GM23248 (cell line): Measurements from ENCODE around the gene KLHL3. TPM values are rescaled to one million over a fixed set of nuclear protein-coding genes. Genes with fewer than 3 reads are reported as not detected.

Experiments
- DNase-seq: peaks from one replicate; pipeline ENCODE4 v3.0.0-alpha.2; 2015
- H2AFZ ChIP-seq: fragments of 200-600 bp; sonication (generic); 2 replicates; pipeline ENCODE4 v1.6.1; 2016; ENCODE audit warnings: antibody characterized with exemption
- H3F3A ChIP-seq: fragments of 200-600 bp; sonication (generic); 2 replicates; pipeline ENCODE4 v1.6.1; 2016; ENCODE audit warnings: mild to moderate bottlenecking, antibody characterized with exemption, mixed run types; ENCODE audit not compliant: insufficient read depth
- H3K27ac ChIP-seq: fragments of 200-600 bp; sonication (generic); 2 replicates; pipeline ENCODE4 v1.5.1; 2016; ENCODE audit warnings: mild to moderate bottlenecking
- H3K27me3 ChIP-seq: fragments of 200-600 bp; sonication (generic); replicated peaks from 2 replicates; pipeline ENCODE4 v1.6.1; 2016; ENCODE audit warnings: mild to moderate bottlenecking; ENCODE audit not compliant: insufficient read depth
- H3K36me3 ChIP-seq: fragments of 200-600 bp; sonication (generic); 2 replicates; pipeline ENCODE4 v1.6.1; 2016; ENCODE audit warnings: low read depth, mild to moderate bottlenecking
- H3K4me1 ChIP-seq: fragments of 200-600 bp; sonication (generic); 2 replicates; pipeline ENCODE4 v1.6.1; 2016; ENCODE audit warnings: mild to moderate bottlenecking; ENCODE audit not compliant: insufficient read depth
- H3K4me2 ChIP-seq: fragments of 200-600 bp; sonication (generic); one replicate; pipeline ENCODE4 v1.6.1; 2016; ENCODE audit warnings: mild to moderate bottlenecking; ENCODE audit not compliant: unreplicated experiment
- H3K4me3 ChIP-seq: fragments of 200-600 bp; sonication (generic); 2 replicates; pipeline ENCODE4 v1.5.1; 2016; ENCODE audit warnings: mild to moderate bottlenecking
- H3K79me2 ChIP-seq: fragments of 200-600 bp; sonication (generic); 2 replicates; pipeline ENCODE4 v1.6.1; 2016; ENCODE audit warnings: mild to moderate bottlenecking; ENCODE audit not compliant: insufficient read depth
- H3K9ac ChIP-seq: fragments of 200-600 bp; sonication (generic); 2 replicates; pipeline ENCODE4 v1.6.1; 2016; ENCODE audit warnings: mild to moderate bottlenecking
- H3K9me2 ChIP-seq: fragments of 200-600 bp; sonication (generic); 2 replicates; pipeline ENCODE4 v1.6.1; 2016; ENCODE audit warnings: mixed run types, mild to moderate bottlenecking, moderate library complexity; ENCODE audit not compliant: insufficient read depth
- H3K9me3 ChIP-seq: fragments of 200-600 bp; sonication (generic); one replicate; pipeline ENCODE4 v1.6.1; 2017; ENCODE audit warnings: low read depth
- H4K20me1 ChIP-seq: fragments of 200-600 bp; sonication (generic); 2 replicates; pipeline ENCODE4 v1.6.0; 2016; ENCODE audit not compliant: insufficient read depth
- EZH2 ChIP-seq: fragments of 200-600 bp; sonication (generic); IDR thresholded peaks from 2 replicates; pipeline ENCODE4 v1.6.1; 2018; ENCODE audit warnings: antibody characterized with exemption, mild to moderate bottlenecking; ENCODE audit not compliant: insufficient read depth, poor library complexity, severe bottlenecking
- EZH2phosphoT487 ChIP-seq: fragments of 200-600 bp; sonication (generic); IDR thresholded peaks from 2 replicates; pipeline ENCODE4 v1.6.1; 2018; ENCODE audit warnings: antibody characterized with exemption, moderate library complexity, mild to moderate bottlenecking, low read depth; ENCODE audit not compliant: insufficient read depth
- WGBS, 2 experiments: methylation state at CpG; one replicate each; pipeline ENCODE4 v1.1.6; 2015 to 2017; ENCODE audit warnings: low lambda C conversion rate in 2 of 2, low coverage in 1 of 2; ENCODE audit errors: missing lambda C conversion rate in 2 of 2; 5-methylcytosine and 5-hydroxymethylcytosine counted together
- in situ Hi-C: fragments of 300-500 bp; cut with MboI; formaldehyde crosslinking; loops from 2 replicates; pipeline ENCODE4 v1.15.0; 2020
- polyA plus RNA-seq: library from polyadenylated mRNA; unstranded; fragments of >200 nt; fragmentation: Nextera tagmentation; extraction: Ambion mirVana; gene quantifications from 2 replicates; pipeline ENCODE4 v1.2.1, GENCODE V29; 2016
- total RNA-seq: library from RNA; depleted of rRNA; stranded (reverse); fragments of >200 nt; shearing (Covaris generic); gene quantifications from 2 replicates; pipeline ENCODE4 v1.2.3, GENCODE V29; 2014

KLHL3 gene
- total and polyA plus RNA-seq, 2 experiments from 2014 or later = 1.1 to 1.3 TPM

GRCh38 chr5:137727623-137728022 lies 8.3 kb downstream of the KLHL3 start:
- no peaks in the 10 kb centered on the region for H3K27me3 ChIP-seq
- H4K20me1 ChIP-seq = no peaks in the 10 kb centered on the region
- WGBS, 2 experiments = 53 to 65% methylated on average over 2 of the region's 2 CpGs
- TF ChIP-seq EZH2 (no peak), EZH2phosphoT487 (no peak)
- no peak overlapping the region for H3K9ac ChIP-seq
- H3K79me2 ChIP-seq = no peaks in the 10 kb centered on the region
- H3K4me2 ChIP-seq = no peak overlapping the region
- peaks cover 20% of the 10 kb centered on the region for H3F3A ChIP-seq
- in situ Hi-C loops = loop anchor here (25.0 kb wide), 2 partner anchors 90 to 390 kb away; no protein-coding TSS in a partner anchor
- no peak overlapping the region for H2AFZ ChIP-seq
- no peak overlapping the region for H3K4me3 ChIP-seq
- H3K4me1 ChIP-seq = peaks cover 18% of the 10 kb centered on the region
- no peaks in the 10 kb centered on the region for H3K9me2 ChIP-seq
- no peak overlapping the region for H3K27ac ChIP-seq
- DNase-seq = no peak
- H3K9me3 ChIP-seq = peaks cover 3% of the 10 kb centered on the region
- no peaks in the 10 kb centered on the region for H3K36me3 ChIP-seq

GRCh38 chr5:137724251-137724650 lies 11.6 kb downstream of the KLHL3 start:
- DNase-seq = no peak
- in situ Hi-C loops = no loop called here
- Histone ChIP-seq H3K36me3 (no peaks in the 10 kb centered on the region), H3K9me3 (peaks cover 3% of the 10 kb centered on the region), H3K9me2 (no peaks in the 10 kb centered on the region), H3K9ac (no peak overlapping the region), H3K4me1 (no peaks in the 10 kb centered on the region), H3K4me3 (no peak overlapping the region), H4K20me1 (no peaks in the 10 kb centered on the region), H3K27ac (no peak overlapping the region), H3K79me2 (no peaks in the 10 kb centered on the region), H3K4me2 (no peak overlapping the region), H2AFZ (no peak overlapping the region), H3F3A (no peaks in the 10 kb centered on the region), H3K27me3 (no peaks in the 10 kb centered on the region)
- 73 to 75% methylated on average over 2 of the region's 2 CpGs for WGBS, 2 experiments
- TF ChIP-seq EZH2 = no peak
- TF ChIP-seq EZH2phosphoT487 = no peak

GRCh38 chr5:137718611-137719010 lies 17.3 kb downstream of the KLHL3 start:
- Histone ChIP-seq H3K4me3 (no peak overlapping the region), H3K36me3 (no peaks in the 10 kb centered on the region), H3K9me2 (no peaks in the 10 kb centered on the region), H4K20me1 (no peaks in the 10 kb centered on the region), H3K27ac (no peak overlapping the region), H3K27me3 (no peaks in the 10 kb centered on the region), H3K4me1 (no peaks in the 10 kb centered on the region), H3K4me2 (no peak overlapping the region), H3K9me3 (peaks cover 1% of the 10 kb centered on the region), H3K9ac (no peak overlapping the region), H3K79me2 (no peaks in the 10 kb centered on the region), H2AFZ (no peak overlapping the region), H3F3A (no peaks in the 10 kb centered on the region)
- DNase-seq = no peak
- in situ Hi-C loops = no loop called here
- no peak for TF ChIP-seq EZH2
- TF ChIP-seq EZH2phosphoT487 = no peak

- no peak overlapping the region for H3K9ac ChIP-seq
- WGBS, 2 experiments = 88 to 92% methylated on average over 3 of the region's 3 CpGs
Observed at GRCh38 chr5:137716337-137716736, 19.6 kb downstream of the KLHL3 start.

GRCh38 chr5:137715456-137715855 lies 20.4 kb downstream of the KLHL3 start:
- Histone ChIP-seq H3K27ac (no peak overlapping the region), H3K4me1 (no peaks in the 10 kb centered on the region)

More at GRCh38 chr5:137716337-137716736, 19.6 kb downstream of the KLHL3 start:
- Histone ChIP-seq H3K36me3 (no peaks in the 10 kb centered on the region), H3K9me3 (no peaks in the 10 kb centered on the region), H3K4me1 (no peaks in the 10 kb centered on the region), H3K79me2 (no peaks in the 10 kb centered on the region), H4K20me1 (no peaks in the 10 kb centered on the region), H2AFZ (no peak overlapping the region), H3K27ac (no peak overlapping the region), H3K9me2 (no peaks in the 10 kb centered on the region), H3F3A (no peaks in the 10 kb centered on the region), H3K4me2 (no peak overlapping the region), H3K4me3 (no peak overlapping the region), H3K27me3 (no peaks in the 10 kb centered on the region)
- in situ Hi-C loops = no loop called here
- no peak for DNase-seq
- TF ChIP-seq EZH2 (no peak), EZH2phosphoT487 (no peak)

More at GRCh38 chr5:137715456-137715855, 20.4 kb downstream of the KLHL3 start:
- Histone ChIP-seq H3K9me2 (no peaks in the 10 kb centered on the region), H3K9me3 (no peaks in the 10 kb centered on the region), H3F3A (no peaks in the 10 kb centered on the region), H3K4me3 (no peak overlapping the region), H3K27me3 (no peaks in the 10 kb centered on the region), H3K79me2 (no peaks in the 10 kb centered on the region), H3K4me2 (no peak overlapping the region), H4K20me1 (no peaks in the 10 kb centered on the region), H2AFZ (no peak overlapping the region), H3K9ac (no peak overlapping the region), H3K36me3 (no peaks in the 10 kb centered on the region)
- in situ Hi-C loops = no loop called here
- DNase-seq = no peak
- no peak for TF ChIP-seq EZH2phosphoT487
- WGBS, 2 experiments = 82 to 93% methylated on average over 1 of the region's 1 CpG
